Activated CD8-positive, alpha-beta T cell treated with anti-CD3 and anti-CD28 coated beads for 36 hours (primary cell): ENCODE measurements around the gene RBMS2. TPM values are rescaled to one million over a fixed set of nuclear protein-coding genes. Genes with fewer than 3 reads are reported as not detected.

Source experiments
- ATAC-seq: fragments of 200-7000 bp; cut with Tn5 transposase; one replicate; pipeline ENCODE4 v1.10.0; 2021; ENCODE audit warnings: mild to moderate bottlenecking, moderate library complexity
- CTCF ChIA-PET: fragments of 350-600 bp; sonication (Branson Sonifier 250); formaldehyde crosslinking; loops from one replicate; lab custom pipeline; 2021; ENCODE audit warnings: antibody characterized with exemption; lab: Charles Lee
- POLR2A ChIA-PET: fragments of 350-600 bp; sonication (Branson Sonifier 250); formaldehyde crosslinking; loops from one replicate; lab custom pipeline; 2021; ENCODE audit warnings: antibody characterized with exemption; lab: Charles Lee
- DNase-seq: peaks from one replicate; pipeline ENCODE4 v3.0.0-alpha.2; 2020
- H3K27ac Mint-ChIP-seq: one replicate; pipeline ENCODE4 v1.8.0; 2021; ENCODE audit warnings: mild to moderate bottlenecking, mixed read lengths
- H3K27me3 Mint-ChIP-seq: one replicate; pipeline ENCODE4 v1.8.0; 2021; ENCODE audit warnings: mixed read lengths
- H3K36me3 Mint-ChIP-seq: one replicate; pipeline ENCODE4 v1.8.0; 2021; ENCODE audit warnings: low read depth, mixed read lengths
- H3K4me1 Mint-ChIP-seq: one replicate; pipeline ENCODE4 v1.8.0; 2021; ENCODE audit warnings: low read depth, mixed read lengths
- H3K4me3 Mint-ChIP-seq: one replicate; pipeline ENCODE4 v1.8.0; 2021; ENCODE audit warnings: mild to moderate bottlenecking, moderate library complexity, mixed read lengths
- H3K9me3 Mint-ChIP-seq: one replicate; pipeline ENCODE4 v1.8.0; 2021; ENCODE audit warnings: mixed read lengths
- CTCF ChIP-seq: fragments of 200-600 bp; IDR thresholded peaks from one replicate; pipeline ENCODE4 v1.8.0; 2022; ENCODE audit warnings: antibody characterized with exemption, mild to moderate bottlenecking
- intact Hi-C: fragments of 100-400 bp; cut with micrococcal nuclease; formaldehyde crosslinking; loops from one replicate; pipeline ENCODE4 v1.10.0; 2022
- total RNA-seq, 2 experiments: library from RNA; stranded (reverse); gene quantifications; one replicate each; pipeline ENCODE4 v1.2.3, GENCODE V29; 2021

RBMS2 gene
- total RNA-seq, 2 experiments from 2014 or later = 2.8 to 3.1 TPM

GRCh38 chr12:56522411-56523193 lies 982 bp downstream of the RBMS2 start:
- POLR2A ChIA-PET = interaction anchor here (1.0 to 2.3 kb wide), 5 partner anchors 8 to 106 kb away, joined by 3 to 6 read pairs (median 5); partner anchors contain the start of gene TIMELESS
- Mint-ChIP-seq H3K9me3 (no peaks in the 10 kb centered on the region), H3K27ac (peak overlapping the region; percentile 77), H3K4me1 (peaks cover 30% of the 10 kb centered on the region), H3K36me3 (no peaks in the 10 kb centered on the region), H3K4me3 (peak overlapping the region; percentile 66), H3K27me3 (no peaks in the 10 kb centered on the region)
- ATAC-seq (peak; percentile 54), DNase-seq (no peak)
- CTCF ChIA-PET = interaction anchor here (0.6 to 4.7 kb wide), 9 partner anchors 9 to 107 kb away, joined by 3 to 17 read pairs (median 4); partner anchors contain the start of gene BAZ2A
- no peak for TF ChIP-seq CTCF
- intact Hi-C loops = no loop called here

- Mint-ChIP-seq H3K36me3 (no peaks in the 10 kb centered on the region), H3K4me3 (no peak overlapping the region), H3K4me1 (no peaks in the 10 kb centered on the region), H3K27ac (no peak overlapping the region), H3K27me3 (no peaks in the 10 kb centered on the region), H3K9me3 (no peaks in the 10 kb centered on the region)
- DNase-seq (no peak), ATAC-seq (no peak)
- POLR2A ChIA-PET = no interaction called here
- TF ChIP-seq CTCF = no peak
- CTCF ChIA-PET = interaction anchor here (0.6 to 1.3 kb wide), 4 partner anchors 15 to 66 kb away, joined by 3 to 10 read pairs (median 3); no protein-coding TSS in a partner anchor
- intact Hi-C loops = no loop called here
Observed at GRCh38 chr12:56528846-56529245, 7.2 kb downstream of the RBMS2 start.

GRCh38 chr12:56529656-56530055 lies 8.0 kb downstream of the RBMS2 start:
- H3K4me1 Mint-ChIP-seq = no peaks in the 10 kb centered on the region
- no peak for ATAC-seq
- H3K4me3 Mint-ChIP-seq = no peak overlapping the region
- ChIA-PET POLR2A (interaction anchor here (0.8 to 1.8 kb wide), 2 partner anchors 8 to 32 kb away, joined by 3 to 5 read pairs; partner anchors contain the start of gene RBMS2), CTCF (interaction anchor here (1.2 to 2.1 kb wide), 5 partner anchors 16 to 65 kb away, joined by 3 to 10 read pairs (median 4); no protein-coding TSS in a partner anchor)
- no peak for DNase-seq
- H3K9me3 Mint-ChIP-seq = no peaks in the 10 kb centered on the region
- no peaks in the 10 kb centered on the region for H3K36me3 Mint-ChIP-seq
- intact Hi-C loops = no loop called here
- H3K27me3 Mint-ChIP-seq = no peaks in the 10 kb centered on the region
- no peak overlapping the region for H3K27ac Mint-ChIP-seq
- no peak for TF ChIP-seq CTCF

GRCh38 chr12:56530390-56531055 lies 8.9 kb downstream of the RBMS2 start:
- Mint-ChIP-seq H3K9me3 (no peaks in the 10 kb centered on the region), H3K27me3 (no peaks in the 10 kb centered on the region), H3K4me1 (no peaks in the 10 kb centered on the region), H3K4me3 (no peak overlapping the region), H3K27ac (no peak overlapping the region), H3K36me3 (no peaks in the 10 kb centered on the region)
- CTCF ChIA-PET = interaction anchor here (0.9 to 2.1 kb wide), 5 partner anchors 17 to 65 kb away, joined by 3 to 5 read pairs (median 5); no protein-coding TSS in a partner anchor
- DNase-seq (no peak), ATAC-seq (no peak)
- POLR2A ChIA-PET = interaction anchor here (0.5 to 1.8 kb wide), 4 partner anchors 9 to 1004 kb away, joined by 3 to 5 read pairs (median 3); partner anchors contain the start of gene RBMS2
- intact Hi-C loops = no loop called here
- no peak for TF ChIP-seq CTCF
